T-helper 2 cell treated with Interferon-gamma antibody and Interleukin-4, amounts not matched to agents 100 ng/mL and 5 ng/mL, for 36 hours (primary cell): Measurements from ENCODE around the gene AXIN1. TPM values are rescaled to one million over a fixed set of nuclear protein-coding genes. Genes with fewer than 3 reads are reported as not detected.
"Not testable (repeated sequence)": the region's sequence is repeated elsewhere in the genome, so short reads cannot be mapped to it uniquely, and the experiment has no call there.

Experiments
- intact Hi-C: fragments of 100-400 bp; cut with micrococcal nuclease; formaldehyde crosslinking; loops from one replicate; pipeline ENCODE4 v1.15.1; 2023
- total RNA-seq: library from RNA; stranded (reverse); gene quantifications from 2 replicates; pipeline ENCODE4 v1.2.3, GENCODE V29; 2022

Gene AXIN1, protein sequence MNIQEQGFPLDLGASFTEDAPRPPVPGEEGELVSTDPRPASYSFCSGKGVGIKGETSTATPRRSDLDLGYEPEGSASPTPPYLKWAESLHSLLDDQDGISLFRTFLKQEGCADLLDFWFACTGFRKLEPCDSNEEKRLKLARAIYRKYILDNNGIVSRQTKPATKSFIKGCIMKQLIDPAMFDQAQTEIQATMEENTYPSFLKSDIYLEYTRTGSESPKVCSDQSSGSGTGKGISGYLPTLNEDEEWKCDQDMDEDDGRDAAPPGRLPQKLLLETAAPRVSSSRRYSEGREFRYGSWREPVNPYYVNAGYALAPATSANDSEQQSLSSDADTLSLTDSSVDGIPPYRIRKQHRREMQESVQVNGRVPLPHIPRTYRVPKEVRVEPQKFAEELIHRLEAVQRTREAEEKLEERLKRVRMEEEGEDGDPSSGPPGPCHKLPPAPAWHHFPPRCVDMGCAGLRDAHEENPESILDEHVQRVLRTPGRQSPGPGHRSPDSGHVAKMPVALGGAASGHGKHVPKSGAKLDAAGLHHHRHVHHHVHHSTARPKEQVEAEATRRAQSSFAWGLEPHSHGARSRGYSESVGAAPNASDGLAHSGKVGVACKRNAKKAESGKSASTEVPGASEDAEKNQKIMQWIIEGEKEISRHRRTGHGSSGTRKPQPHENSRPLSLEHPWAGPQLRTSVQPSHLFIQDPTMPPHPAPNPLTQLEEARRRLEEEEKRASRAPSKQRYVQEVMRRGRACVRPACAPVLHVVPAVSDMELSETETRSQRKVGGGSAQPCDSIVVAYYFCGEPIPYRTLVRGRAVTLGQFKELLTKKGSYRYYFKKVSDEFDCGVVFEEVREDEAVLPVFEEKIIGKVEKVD
- total RNA-seq, result 31.1 TPM in 2 replicates

DNA sequence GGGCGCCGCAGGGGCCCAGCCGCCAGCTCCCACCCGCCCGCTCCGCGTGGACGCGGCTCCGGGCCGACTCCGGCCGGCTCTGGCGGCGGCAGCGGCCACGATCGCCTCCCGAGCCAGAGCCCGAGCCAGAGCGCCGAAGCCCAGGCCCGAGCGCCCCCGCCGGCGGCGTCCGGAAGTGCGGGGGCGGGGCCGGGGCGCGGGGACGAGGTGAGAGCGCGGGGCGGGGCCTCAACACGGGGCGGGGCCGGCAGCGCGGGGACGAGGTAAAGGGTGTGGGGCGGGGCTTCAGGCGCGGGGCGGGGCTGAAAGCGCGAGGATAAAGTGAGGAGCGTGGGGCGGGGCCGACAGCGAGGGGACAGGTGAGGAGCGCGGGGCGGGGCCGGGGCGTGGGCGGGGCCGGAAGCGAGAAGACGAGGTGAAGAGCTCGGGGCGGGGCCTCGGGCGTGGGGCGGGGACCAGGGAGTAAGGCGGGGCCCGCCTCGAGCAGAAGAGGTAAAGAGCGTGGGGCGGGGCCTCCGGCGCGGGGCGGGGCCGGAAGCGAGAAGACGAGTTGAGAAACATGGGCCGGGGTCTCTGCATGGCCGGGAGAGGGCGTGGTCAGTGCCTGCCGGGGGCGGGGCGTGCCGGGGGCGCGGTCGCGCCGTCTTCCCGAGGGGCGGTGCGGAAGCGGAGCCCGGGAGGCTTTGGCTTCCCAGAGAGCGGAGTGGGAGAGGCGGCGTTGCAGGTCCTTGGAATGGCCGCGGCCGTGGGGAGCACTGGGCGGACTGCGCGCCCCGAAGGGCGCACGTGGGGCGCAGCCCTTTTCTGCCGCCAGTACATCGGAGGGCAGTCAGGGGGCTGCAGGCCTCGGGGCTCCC lies at the start of gene AXIN1:
Gene AXIN1, minus strand, starts transcription at position 177 of the 857 bp plus-strand sequence. CDS start 5,698 bp downstream, outside the sequence.
- intact Hi-C loops, result loop anchor here (1.0 to 2.0 kb wide), 4 partner anchors 18 to 117 kb away; partner anchors contain the start of genes DECR2 and MRPL28

DNA sequence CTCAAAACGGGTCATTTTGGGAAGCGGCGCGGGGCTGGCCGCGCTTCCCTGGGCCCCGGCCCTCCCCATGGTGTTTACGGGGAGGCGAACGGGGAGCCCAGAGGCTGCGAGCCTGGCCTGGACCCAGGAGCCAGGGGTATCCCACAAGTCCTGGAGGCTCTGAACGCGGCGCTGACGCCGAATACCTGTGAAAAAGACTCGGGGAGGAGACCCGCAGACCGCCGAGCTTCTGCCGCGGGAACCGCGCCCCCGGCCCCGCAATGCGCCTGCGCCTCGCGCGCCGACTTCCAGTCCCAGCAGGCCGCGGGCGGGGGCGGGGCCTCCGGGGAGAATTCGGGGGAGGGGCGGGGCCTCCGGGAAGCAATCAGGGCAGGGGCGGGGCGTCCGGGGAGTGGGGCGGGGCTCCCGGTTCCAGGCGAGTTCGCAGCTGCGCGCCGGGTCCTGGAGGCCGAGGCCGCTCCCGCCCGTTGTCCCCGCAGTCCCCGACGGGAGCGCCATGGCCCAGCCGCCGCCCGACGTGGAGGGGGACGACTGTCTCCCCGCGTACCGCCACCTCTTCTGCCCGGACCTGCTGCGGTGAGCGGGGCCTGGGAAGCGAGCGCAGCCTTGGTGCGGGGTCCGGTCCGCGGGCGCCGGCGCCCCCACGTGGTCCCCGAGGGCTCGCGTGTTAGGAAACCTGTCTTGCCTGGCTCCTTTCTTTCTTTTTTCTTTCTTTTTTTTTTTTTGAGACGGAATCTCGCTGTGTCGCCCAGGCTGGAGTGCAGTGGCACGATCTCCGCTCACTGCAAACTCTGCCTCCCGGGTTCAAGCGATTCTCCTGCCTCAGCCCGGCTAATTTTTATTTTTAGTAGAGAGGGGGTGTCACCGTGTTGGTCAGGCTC lies 49.2 kb upstream of the AXIN1 start, which contains the start of gene DECR2:
Gene DECR2, plus strand, starts transcription at position 418 of the 881 bp plus-strand sequence. Its CDS starts 79 bp downstream, at position 497.
- intact Hi-C loops, result loop anchor here (1.0 to 2.0 kb wide), 5 partner anchors 20 to 235 kb away; partner anchors contain the start of genes CAPN15, METTL26, PGAP6 and RAB11FIP3

DNA sequence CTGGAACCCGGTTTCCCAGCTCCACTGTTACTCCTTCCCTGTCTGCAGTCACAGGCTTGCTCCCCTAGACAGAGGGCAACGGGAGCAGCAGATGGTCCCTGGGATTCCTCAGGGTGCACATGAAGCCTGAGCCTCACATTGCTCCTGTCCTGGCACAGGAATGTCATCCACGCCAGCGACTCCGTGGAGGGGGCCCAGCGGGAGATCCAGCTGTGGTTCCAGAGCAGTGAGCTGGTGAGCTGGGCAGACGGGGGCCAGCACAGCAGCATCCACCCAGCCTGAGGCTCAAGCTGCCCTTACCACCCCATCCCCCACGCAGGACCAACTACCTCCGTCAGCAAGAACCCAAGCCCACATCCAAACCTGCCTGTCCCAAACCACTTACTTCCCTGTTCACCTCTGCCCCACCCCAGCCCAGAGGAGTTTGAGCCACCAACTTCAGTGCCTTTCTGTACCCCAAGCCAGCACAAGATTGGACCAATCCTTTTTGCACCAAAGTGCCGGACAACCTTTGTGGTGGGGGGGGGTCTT lies 47.6 kb upstream of the AXIN1 start:
- intact Hi-C loops, result loop anchor here (2.0 kb wide), 1 partner anchor 237 kb away; the partner anchor contains the start of gene METTL26

DNA sequence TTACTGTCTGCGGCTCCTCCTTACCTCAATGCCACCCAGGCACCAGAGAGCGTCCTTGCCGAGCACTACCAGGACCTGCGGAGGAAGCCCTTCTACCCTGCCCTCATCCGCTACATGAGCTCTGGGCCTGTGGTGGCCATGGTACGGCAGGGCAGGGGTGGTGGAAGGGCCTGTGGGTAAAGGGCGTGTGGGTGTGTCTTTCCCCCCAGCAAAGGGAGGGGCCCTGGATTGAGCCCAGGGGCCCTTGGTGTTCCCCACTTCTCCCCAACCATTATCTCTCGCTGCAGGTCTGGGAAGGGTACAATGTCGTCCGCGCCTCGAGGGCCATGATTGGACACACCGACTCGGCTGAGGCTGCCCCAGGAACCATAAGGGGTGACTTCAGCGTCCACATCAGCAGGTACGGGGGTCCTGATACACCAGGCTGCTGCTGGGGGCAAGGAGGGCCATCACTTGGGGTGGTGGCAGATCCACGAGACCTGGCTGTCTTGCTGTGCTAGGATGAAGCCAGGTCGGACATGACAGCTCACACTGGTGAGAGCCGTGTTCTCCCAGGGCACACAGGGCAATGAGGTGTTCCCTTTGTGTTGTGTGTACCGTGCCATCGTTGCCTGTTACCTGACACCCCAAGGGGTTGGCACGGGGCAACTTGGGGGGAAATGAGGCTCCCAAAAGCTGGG lies 47.0 kb upstream of the AXIN1 start:
- intact Hi-C loops, result loop anchor here (2.0 kb wide), 1 partner anchor 237 kb away; the partner anchor contains the start of gene METTL26

DNA sequence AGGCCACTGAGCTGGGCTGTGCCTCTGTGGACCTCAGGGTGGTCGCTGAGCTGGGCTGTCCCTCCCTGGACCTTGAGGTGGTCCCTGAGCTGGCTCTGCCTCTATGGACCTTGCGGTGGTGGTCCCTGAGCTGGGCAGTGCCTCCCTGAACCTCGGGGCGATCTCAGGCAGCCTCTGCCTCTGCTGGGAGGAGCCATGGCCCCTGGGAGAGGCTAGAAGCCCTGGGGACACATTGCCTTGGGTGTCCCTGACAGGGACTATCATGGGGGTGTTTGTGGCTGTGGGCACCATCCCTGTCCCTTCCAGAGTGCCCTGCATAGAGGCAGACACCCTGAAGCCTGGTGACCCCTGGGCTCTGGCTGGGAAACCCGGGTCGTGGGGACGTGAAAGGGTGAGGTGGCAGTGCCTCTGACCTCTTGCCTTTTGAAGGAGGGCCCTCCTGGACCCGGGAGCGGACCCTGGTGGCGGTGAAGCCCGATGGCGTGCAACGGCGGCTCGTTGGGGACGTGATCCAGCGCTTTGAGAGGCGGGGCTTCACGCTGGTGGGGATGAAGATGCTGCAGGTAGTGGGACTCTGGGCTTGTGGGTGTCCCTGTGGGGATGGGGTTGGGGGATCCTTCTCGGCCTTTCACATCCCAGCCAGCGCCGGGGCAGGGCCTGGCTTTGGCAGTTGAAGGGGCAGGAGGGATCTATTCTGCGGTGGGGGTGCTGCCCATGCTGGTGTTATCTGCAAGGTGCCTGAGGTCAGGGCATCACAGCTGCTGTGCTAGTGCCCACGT lies 46.2 kb upstream of the AXIN1 start:
- intact Hi-C loops, result no loop called here

DNA sequence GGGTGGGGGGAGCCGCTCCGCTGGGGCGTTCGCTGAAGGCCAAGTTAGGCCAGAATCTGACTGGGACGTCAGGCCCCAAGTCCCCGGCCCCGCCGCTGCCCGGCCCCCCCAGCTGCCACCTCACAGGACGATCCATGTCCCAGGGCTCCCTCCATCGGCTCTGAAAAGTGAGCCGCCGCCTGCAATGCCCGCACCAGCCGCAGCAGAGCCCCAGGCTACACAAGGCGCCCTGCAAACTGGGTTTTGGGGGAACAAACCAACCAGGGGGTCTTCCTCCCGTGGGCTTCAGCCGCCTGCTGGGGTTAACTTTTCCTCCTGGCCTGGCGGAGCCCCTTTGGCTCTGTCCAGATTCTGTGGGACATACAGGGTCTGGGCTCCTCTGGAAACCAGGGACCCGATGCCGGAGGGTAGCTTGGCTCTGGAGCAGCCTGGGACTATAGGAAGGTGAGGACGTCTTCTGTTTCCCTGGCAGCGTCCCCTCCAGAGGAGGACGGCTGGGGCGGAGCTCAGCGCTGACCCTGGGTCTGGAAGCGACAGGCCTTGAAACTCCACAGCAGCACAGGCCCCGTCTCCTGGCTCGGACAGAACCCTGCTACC lies 45.3 kb upstream of the AXIN1 start:
- intact Hi-C loops, result no loop called here

DNA sequence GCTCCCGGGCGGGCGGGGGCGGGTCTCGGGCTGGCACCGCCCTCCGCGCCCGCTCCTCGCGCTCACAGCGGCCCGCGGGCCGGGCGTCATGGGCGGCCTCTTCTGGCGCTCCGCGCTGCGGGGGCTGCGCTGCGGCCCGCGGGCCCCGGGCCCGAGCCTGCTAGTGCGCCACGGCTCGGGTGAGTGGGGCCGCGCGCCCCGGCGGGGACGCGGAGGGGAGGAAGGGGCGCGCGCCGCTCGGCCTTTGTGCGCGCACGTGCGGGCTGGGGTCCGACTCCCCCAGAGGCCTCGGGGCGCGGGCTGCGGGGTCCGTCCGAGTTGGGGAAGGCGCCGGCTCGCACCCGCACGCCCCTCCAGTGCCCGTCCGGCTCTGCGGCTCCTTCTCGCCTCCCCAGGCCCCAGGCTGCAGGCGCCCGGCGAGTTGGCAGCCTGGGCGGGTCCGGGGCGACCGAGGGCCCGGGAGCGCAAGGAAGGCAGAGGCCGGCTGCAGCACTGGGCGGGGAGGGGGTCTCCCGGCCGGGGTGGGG lies 44.7 kb upstream of the AXIN1 start, which contains the start of gene NME4:
Gene NME4, plus strand, starts transcription at position 65 of the 527 bp plus-strand sequence. Its CDS starts 24 bp downstream, at position 89.
- intact Hi-C loops, result no loop called here

DNA sequence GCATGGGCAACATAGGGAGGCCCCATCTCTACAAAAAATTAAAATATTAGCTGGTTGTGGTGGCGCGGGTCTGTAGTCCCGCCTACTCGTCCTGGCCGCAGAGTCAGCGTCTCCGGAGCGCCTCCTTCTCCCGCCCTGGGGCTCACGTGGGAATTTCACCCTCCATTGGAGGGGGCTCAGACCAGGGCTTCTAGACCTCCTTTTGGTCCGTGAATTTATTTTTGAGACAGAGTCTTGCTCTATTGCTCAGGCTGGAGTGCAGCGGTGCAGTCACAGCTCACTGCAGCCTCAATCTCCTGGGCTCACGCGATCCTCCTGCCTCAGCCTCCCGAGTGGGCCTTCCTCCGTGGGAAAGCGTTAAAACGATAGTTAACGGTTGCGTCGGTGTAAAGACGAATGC lies 44.1 kb upstream of the AXIN1 start:
- intact Hi-C loops, result no loop called here

DNA sequence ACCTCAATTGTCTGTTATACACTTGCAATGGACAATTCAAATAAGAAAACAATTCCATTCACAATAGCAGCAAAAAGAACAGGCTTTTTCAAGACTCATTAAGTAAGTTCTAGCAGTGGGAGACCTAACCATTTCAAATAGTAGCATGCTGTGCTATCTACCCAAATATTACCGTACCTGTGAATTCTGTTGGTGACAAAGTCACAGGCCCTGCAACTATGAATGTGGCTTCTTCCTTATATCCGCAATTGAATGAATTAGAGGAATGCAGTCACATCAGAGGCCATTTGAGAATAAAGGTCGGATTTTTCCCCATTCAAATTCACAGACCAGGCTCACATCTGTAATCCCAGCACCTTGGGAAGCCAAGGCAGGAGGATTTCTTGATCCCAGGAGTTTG lies 43.7 kb upstream of the AXIN1 start:
- intact Hi-C loops, result no loop called here

DNA sequence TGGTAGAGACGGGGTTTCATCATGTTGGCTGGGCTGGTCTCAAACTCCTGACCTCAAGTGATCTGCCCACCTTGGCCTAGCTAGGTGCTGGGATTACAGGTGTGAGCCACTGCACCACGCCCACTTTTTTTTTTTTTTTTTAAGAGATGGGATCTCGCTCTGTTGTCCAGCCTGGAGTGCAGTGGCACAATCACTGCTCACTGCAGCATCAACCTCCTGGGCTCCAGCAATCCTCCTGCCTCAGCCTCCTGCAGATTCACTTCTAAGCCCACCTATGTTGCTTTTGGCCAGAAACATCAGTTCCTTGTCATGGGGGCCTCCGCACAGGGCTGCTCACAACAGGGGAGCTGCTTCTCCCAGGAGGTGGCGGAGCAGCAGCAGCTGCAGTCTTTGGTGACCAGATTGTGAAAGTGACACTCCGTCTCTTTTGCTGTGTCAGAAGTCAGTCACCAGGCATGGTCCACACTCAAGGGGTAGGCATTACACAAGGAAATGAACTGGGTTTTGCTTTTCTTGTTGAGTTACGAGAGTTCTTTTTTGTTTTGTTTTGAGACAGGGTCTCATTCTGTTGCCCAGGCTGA lies 40.0 kb upstream of the AXIN1 start:
- intact Hi-C loops, result no loop called here

DNA sequence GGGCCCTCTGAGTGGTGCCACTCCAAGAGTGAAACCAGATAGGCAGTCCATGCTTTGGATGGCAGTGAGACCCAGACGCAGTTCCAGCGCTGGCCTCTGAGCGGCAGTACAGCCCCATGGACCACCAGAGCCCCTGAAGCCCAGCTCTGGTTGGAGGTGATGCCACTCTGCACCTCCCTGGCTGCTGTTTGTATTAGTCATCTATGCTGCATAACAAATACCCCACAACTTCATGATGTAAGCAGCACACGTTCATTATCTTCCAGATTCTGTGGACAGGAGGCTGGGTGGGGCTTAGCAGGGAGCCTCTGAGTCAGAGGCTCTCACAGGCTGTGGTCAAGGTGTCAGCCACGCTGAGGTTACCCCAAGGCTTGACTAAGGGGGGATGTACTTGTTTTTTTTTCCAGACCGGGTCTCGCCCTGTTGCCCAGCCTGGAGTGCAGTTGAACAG lies 39.4 kb upstream of the AXIN1 start:
- intact Hi-C loops, result no loop called here

DNA sequence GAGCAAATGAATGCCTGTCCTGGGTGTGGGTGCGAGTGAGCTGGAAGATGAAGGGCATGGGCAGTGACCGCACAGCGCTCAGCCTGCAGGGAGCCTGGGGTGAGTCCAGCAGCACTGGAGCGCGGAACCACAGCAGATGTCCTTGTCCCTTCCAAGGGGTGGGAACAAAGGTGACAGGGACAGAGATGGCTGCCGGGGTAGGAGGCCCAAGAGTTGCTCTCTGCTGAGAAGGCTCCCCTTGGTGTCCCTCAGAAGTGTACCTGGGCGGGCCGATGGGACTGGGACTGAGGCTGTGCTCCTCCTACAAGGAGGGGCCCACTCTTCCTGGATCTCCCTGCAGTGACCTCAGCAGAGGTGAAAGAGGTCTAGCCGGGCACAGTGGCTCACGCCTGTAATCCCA lies 36.8 kb upstream of the AXIN1 start:
- intact Hi-C loops, result no loop called here

DNA sequence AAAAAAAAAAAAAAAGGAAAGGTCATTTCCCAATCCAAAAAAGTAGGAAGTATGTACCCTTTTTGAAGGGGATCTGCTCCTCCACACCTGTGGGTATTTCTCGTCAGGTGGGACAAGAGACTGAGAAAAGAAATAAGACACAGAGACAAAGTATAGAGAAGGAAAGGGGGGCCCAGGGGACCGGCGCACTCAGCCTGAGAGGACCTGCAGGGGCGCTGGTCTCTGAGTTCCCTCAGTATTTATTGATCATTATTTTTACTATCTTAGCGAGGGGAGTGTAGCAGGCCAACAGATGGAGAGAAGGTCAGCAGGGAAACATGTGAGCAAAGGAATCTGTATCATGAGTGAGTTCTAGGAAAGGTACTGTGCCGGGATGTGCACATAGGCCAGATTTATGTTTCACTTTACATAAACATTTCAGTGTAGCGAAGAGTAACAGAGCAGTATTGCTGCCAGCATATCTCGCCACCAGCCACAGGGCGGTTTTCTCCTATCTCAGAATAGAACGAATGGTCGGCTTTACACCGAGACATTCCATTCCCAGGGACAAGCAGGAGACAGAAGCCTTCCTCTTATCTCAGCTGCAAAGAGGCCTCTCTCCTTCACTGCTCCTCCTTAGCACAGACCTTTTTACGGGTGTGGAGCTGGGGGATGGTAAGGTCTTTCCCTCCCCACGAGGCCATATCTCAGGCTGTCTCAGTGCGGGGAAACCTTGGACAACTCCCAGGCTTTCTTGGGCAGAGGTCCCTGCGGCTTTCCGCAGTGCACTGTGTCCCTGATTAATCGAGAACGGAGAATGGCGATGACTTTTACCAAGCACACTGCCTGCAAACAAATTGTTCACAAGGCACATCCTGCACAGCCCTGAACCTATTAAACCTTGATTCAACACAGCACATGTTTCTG lies 35.5 kb upstream of the AXIN1 start:
- intact Hi-C loops, result not testable (repeated sequence)

DNA sequence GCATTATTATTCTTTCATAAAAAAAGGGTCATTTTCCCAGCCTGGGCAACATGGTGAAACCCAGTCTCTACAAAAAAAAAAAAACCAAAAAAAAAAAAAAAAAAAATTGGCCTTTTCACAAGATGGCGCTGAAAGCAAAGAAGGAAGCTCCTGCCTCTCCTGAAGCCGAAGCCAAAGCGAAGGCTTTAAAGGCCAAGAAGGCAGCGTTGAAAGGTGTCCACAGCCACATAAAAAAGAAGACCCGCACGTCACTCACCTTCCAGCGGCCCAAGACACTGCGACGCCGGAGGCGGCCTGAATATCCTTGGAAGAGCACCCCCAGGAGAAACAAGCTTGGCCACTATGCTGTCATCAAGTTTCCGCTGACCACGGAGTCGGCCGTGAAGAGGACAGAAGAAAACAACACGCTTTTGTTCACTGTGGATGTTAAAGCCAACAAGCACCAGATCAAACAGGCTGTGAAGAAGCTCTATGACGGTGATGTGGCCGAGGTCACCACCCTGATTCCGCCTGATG lies 34.2 kb upstream of the AXIN1 start:
- intact Hi-C loops, result no loop called here

DNA sequence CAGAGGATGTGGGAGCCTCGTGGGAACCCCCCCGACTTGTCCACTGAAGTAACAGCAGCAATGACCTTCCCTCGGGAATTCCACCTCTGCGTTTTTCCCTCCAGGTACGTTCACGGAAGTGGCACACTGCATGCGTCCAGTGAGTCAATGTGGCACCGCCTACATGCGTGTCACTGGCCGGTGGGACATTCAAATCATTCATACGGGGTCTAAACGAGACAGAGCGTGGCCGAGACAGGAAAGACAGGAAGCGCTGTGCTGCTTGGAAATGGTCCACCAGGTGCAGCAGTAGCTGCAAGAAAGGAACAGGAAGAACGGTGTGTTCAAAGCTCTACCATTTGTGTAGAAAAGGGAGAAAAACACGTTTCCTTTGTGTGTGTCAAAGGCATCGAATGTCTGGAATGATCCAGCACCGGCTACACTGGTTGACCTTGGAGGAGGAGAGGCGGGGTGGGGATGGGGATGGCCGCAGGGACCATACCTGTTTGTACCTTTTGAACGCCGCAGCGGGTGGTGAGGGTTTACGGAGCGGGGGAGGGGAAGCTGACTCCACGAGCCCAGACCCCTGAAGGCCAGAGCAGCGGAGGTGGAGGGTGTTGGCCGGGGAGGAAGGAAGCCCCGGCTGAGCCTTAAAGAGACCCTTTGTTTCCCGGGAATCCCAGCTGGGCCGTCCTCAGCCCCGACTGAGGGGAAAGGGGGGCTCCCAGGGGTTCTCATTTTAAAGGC lies 31.0 kb upstream of the AXIN1 start:
- intact Hi-C loops, result loop anchor here (2.0 to 5.0 kb wide), 2 partner anchors 41 to 204 kb away; partner anchors contain the start of gene RAB11FIP3
